Spinal cord (tissue), 10 donors: Measurements from ENCODE around the gene SOCS6. TPM values are rescaled to one million over a fixed set of nuclear protein-coding genes. Genes with fewer than 3 reads are reported as not detected.
"Not testable (repeated sequence)": the region's sequence is repeated elsewhere in the genome, so short reads cannot be mapped to it uniquely, and the experiment has no call there.

Experiments
- DNase-seq, 6 donors: peaks; one replicate each; pipeline versions ENCODE4 v3.0.0 to v3.0.0-alpha.2; 2013 to 2015; ENCODE audit warnings: low spot score in 6 of 6, low read depth in 4 of 6
- H3K27ac ChIP-seq: one replicate; pipeline ENCODE4 v1.5.1; 2013; ENCODE audit warnings: low read depth, low read length, control low read depth
- H3K27me3 ChIP-seq: one replicate; pipeline ENCODE4 v1.6.1; 2013; ENCODE audit warnings: low read length; ENCODE audit not compliant: control insufficient read depth, insufficient read depth
- H3K36me3 ChIP-seq: one replicate; pipeline ENCODE4 v1.6.1; 2013; ENCODE audit warnings: low read length; ENCODE audit not compliant: control insufficient read depth, insufficient read depth
- H3K4me1 ChIP-seq: one replicate; pipeline ENCODE4 v1.6.1; 2013; ENCODE audit warnings: low read length; ENCODE audit not compliant: control insufficient read depth, insufficient read depth
- H3K4me3 ChIP-seq: one replicate; pipeline ENCODE4 v1.5.1; 2013; ENCODE audit warnings: low read depth, low read length, control low read depth
- H3K9me3 ChIP-seq: one replicate; pipeline ENCODE4 v1.6.1; 2013; ENCODE audit warnings: low read length; ENCODE audit not compliant: control insufficient read depth, insufficient read depth
- WGBS: methylation state at CpG from one replicate; pipeline ENCODE4 v1.1.5; 2013; ENCODE audit warnings: missing lambda C conversion rate; ENCODE audit not compliant: insufficient coverage; 5-methylcytosine and 5-hydroxymethylcytosine counted together
- polyA plus RNA-seq, 2 donors: library from polyadenylated mRNA; unstranded; fragments of 120-200 nt; gene quantifications; one replicate each; pipeline ENCODE4 v1.2.1, GENCODE V29; 2013; ENCODE audit not compliant: insufficient read length in 2 of 2
- total RNA-seq, 2 donors: library from RNA; depleted of rRNA in 1 of 2; stranded (reverse); fragments of 120-200 nt in 1 of 2; fragments of >200 nt in 1 of 2; gene quantifications; one replicate each; pipeline versions ENCODE4 v1.2.3 to v1.2.4, GENCODE V29; 2013 to 2014
- donor health status: healthy.

SOCS6 gene
- total and polyA plus RNA-seq, 4 donors, result 19.0 to 41.8 (median 29.6) TPM

- Histone ChIP-seq H3K27me3 (no peaks in the 10 kb centered on the region), H3K4me3 (no peak overlapping the region), H3K36me3 (no peaks in the 10 kb centered on the region), H3K4me1 (no peaks in the 10 kb centered on the region), H3K9me3 (no peaks in the 10 kb centered on the region), H3K27ac (no peak overlapping the region)
- DNase-seq, result no peak
- WGBS, result no CpG with 5 or more reads among the region's 3 CpGs
Measured at GRCh38 chr18:70365361-70365760, 76.5 kb downstream of the SOCS6 start.

GRCh38 chr18:70366174-70366573 is 77.3 kb downstream of the SOCS6 start:
- Histone ChIP-seq H3K4me3 (no peak overlapping the region), H3K36me3 (no peaks in the 10 kb centered on the region), H3K27me3 (no peaks in the 10 kb centered on the region), H3K4me1 (no peaks in the 10 kb centered on the region), H3K27ac (no peak overlapping the region), H3K9me3 (no peaks in the 10 kb centered on the region)
- no peak for DNase-seq
- WGBS, result 25% methylated on average over 1 of the region's 2 CpGs

DNA sequence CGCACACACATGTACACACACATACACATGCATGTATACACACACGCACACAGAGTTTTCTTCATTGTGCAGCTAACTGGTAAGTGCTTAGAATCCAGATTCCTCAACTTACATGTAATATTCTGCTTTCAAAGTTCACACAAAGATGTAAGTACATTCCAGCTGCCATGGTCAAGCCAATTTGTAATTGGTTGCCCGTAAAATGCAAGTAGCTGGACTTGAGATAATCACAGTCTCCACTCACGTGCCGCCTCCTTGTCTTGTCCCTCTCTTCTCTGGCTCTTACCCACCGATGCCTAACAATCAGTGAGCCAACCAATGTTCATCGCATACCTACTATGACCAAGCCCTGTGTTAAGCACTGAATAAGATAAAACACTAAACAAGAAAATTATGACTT is 77.8 kb downstream of the SOCS6 start:
- Histone ChIP-seq H3K27me3 (no peaks in the 10 kb centered on the region), H3K27ac (no peak overlapping the region), H3K4me3 (no peak overlapping the region), H3K36me3 (no peaks in the 10 kb centered on the region), H3K4me1 (no peaks in the 10 kb centered on the region), H3K9me3 (no peaks in the 10 kb centered on the region)
- WGBS, result 70% methylated on average over 6 of the region's 7 CpGs
- DNase-seq, result no peak

DNA sequence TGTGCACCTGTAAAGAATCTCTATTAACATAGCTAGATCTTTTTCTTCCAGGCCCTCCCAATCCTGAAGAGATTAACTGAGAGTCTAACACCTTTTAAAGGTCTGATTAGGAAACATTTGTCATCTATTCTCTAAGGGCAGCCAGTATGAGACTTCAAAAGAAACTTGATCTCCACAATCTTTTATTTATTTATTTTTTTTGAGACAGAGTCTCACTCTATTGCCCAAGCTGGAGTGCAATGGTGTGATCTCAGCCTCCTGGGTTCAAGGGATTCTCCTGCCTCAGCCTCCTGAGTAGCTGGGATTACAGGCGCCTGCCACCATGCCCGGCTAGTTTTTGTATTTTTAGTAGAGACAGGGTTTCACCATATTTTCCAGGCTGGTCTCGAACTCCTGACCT is 78.5 kb downstream of the SOCS6 start:
- WGBS, result 90% methylated on average over 1 of the region's 3 CpGs
- H3K27ac ChIP-seq, DNase-seq, H3K4me1 ChIP-seq, H3K4me3 ChIP-seq, H3K9me3 ChIP-seq, H3K36me3 ChIP-seq, H3K27me3 ChIP-seq: not testable (repeated sequence)

GRCh38 chr18:70368903-70369302 is 80.1 kb downstream of the SOCS6 start:
- Histone ChIP-seq H3K27me3 (no peaks in the 10 kb centered on the region), H3K27ac (no peak overlapping the region), H3K4me1 (no peaks in the 10 kb centered on the region), H3K36me3 (no peaks in the 10 kb centered on the region), H3K4me3 (no peak overlapping the region), H3K9me3 (no peaks in the 10 kb centered on the region)
- WGBS, result 89% methylated on average over 1 of the region's 1 CpG
- no peak for DNase-seq

GRCh38 chr18:70370762-70371733 is 82.2 kb downstream of the SOCS6 start:
- no peak for DNase-seq
- Histone ChIP-seq H3K4me1 (no peaks in the 10 kb centered on the region), H3K27ac (no peak overlapping the region), H3K36me3 (no peaks in the 10 kb centered on the region), H3K4me3 (no peak overlapping the region), H3K9me3 (no peaks in the 10 kb centered on the region), H3K27me3 (no peaks in the 10 kb centered on the region)
- 93% methylated on average over 7 of the region's 9 CpGs for WGBS

GRCh38 chr18:70371908-70372307 is 83.1 kb downstream of the SOCS6 start:
- H3K4me3 ChIP-seq, result no peak overlapping the region
- H3K27ac ChIP-seq, result no peak overlapping the region
- no peaks in the 10 kb centered on the region for H3K4me1 ChIP-seq
- H3K9me3 ChIP-seq, result no peaks in the 10 kb centered on the region
- no peaks in the 10 kb centered on the region for H3K27me3 ChIP-seq
- no peak for DNase-seq
- WGBS, result 88% methylated on average over 2 of the region's 2 CpGs
- no peaks in the 10 kb centered on the region for H3K36me3 ChIP-seq

DNA sequence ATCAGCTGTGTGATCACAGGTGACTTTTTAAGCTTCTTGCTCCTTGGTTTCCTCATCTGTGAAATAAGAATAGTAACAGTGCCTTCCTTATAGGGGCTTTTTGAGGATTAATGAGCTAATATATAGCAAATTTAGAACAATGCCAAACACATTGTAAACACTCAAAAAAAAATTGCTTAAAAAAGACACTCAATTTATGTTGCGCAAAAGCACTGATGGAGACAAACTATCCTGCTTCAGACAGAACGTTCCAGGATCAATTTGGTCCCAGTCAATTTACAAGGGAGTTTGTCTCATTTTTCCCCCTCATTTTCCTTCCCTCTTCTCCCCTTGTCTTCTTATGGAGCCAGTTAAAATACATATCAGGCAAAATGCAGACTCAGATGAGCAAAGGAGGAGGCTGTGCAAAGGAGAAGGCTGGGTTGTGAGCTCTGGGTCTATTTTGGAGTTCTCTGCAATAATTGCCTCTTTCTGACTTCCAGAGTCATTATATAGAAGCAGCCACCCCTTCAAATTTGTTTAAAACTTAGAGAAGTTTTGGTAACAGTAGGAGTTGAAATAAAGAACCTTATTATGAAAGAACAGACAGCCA is 83.7 kb downstream of the SOCS6 start:
- H3K27me3 ChIP-seq, result no peaks in the 10 kb centered on the region
- H3K27ac ChIP-seq, result no peak overlapping the region
- 83% methylated on average over 2 of the region's 2 CpGs for WGBS
- no peak for DNase-seq
- no peaks in the 10 kb centered on the region for H3K4me1 ChIP-seq
- H3K36me3 ChIP-seq, result no peaks in the 10 kb centered on the region
- H3K9me3 ChIP-seq, result no peaks in the 10 kb centered on the region
- H3K4me3 ChIP-seq, result no peak overlapping the region

DNA sequence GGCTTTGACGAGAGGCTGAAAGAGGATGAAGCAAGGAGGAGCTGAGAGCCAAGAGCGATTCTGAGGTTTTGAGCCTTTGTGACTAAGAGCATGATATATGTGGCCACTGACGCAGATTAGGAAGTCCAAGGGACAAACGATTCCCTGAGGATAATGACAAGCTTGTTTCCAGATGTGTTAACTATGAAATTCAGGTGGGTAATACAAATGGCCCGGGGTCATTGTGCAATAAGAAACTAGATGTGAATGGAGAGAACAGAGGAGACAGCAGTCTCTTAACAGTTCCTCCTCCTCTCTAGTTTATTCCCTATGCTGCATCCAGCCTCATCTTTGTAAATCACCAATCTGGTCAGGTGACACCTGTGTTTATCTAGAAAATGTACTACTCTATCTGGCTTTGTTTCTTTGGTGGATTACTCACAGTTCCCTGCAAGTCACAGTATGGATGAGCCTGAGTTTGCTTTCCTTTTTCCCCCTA is 84.2 kb downstream of the SOCS6 start:
- Histone ChIP-seq H3K9me3 (no peaks in the 10 kb centered on the region), H3K4me1 (no peaks in the 10 kb centered on the region), H3K27ac (no peak overlapping the region), H3K36me3 (no peaks in the 10 kb centered on the region), H3K4me3 (no peak overlapping the region), H3K27me3 (no peaks in the 10 kb centered on the region)
- WGBS, result 25% methylated on average over 4 of the region's 5 CpGs
- no peak for DNase-seq

- WGBS, result no CpG with 5 or more reads among the region's 2 CpGs
- no peak overlapping the region for H3K4me3 ChIP-seq
- H3K4me1 ChIP-seq, result no peaks in the 10 kb centered on the region
- no peaks in the 10 kb centered on the region for H3K9me3 ChIP-seq
- no peak overlapping the region for H3K27ac ChIP-seq
- DNase-seq, result no peak
- no peaks in the 10 kb centered on the region for H3K36me3 ChIP-seq
- no peaks in the 10 kb centered on the region for H3K27me3 ChIP-seq
Measured at GRCh38 chr18:70374154-70374553, 85.3 kb downstream of the SOCS6 start.
